ENCODE measurements around the gene SCLY. TPM values are rescaled to one million over a fixed set of nuclear protein-coding genes. Genes with fewer than 3 reads are reported as not detected.
A peak's percentile ranks its signal among the peaks of the same experiment; 100 is the strongest.

SCLY gene
- total and polyA plus RNA-seq, 9 donors = 7.3 to 18.0 (median 12.5) TPM

DNA sequence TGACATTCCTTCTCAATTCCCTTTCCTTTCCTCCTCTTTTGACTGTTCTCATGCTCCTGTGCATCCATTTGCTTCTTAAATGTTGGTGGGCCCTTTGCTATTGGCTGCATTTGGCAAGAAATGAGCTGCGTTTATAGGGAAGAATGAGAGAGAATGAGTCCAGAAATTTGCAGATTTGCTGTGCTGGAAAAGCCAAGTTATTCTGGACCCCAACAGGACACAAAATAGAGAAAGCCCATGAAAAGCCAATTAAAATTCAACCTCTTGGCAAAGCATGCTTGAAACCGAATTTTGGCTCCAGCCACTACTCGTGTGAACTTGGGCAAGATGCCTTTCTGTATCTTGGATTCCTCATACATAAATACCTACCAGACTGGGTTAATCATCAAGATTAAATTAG, 1.3 kb upstream of the SCLY start:
- intact Hi-C loops (cut with DNase I) = no loop called here
- Histone ChIP-seq H3K4me1 (ENCODE audit: insufficient read depth) (no peaks in the 10 kb centered on the region), H3K36me3 (no peaks in the 10 kb centered on the region), H3K27ac (no peak overlapping the region), H3K27me3 (no peaks in the 10 kb centered on the region), H3K9me3 (no peaks in the 10 kb centered on the region), H3K4me3 (no peak overlapping the region)
- TF ChIP-seq, protein P1, sequence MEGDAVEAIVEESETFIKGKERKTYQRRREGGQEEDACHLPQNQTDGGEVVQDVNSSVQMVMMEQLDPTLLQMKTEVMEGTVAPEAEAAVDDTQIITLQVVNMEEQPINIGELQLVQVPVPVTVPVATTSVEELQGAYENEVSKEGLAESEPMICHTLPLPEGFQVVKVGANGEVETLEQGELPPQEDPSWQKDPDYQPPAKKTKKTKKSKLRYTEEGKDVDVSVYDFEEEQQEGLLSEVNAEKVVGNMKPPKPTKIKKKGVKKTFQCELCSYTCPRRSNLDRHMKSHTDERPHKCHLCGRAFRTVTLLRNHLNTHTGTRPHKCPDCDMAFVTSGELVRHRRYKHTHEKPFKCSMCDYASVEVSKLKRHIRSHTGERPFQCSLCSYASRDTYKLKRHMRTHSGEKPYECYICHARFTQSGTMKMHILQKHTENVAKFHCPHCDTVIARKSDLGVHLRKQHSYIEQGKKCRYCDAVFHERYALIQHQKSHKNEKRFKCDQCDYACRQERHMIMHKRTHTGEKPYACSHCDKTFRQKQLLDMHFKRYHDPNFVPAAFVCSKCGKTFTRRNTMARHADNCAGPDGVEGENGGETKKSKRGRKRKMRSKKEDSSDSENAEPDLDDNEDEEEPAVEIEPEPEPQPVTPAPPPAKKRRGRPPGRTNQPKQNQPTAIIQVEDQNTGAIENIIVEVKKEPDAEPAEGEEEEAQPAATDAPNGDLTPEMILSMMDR (IDR thresholded peaks at IDR 0.05) = no peak
- TF ChIP-seq POLR2A (IDR thresholded peaks at IDR 0.05) (no peak), EP300 (IDR thresholded peaks at IDR 0.05) (no peak)
- 80 to 85% (median 85%) methylated on average over 3 of the region's 3 CpGs for WGBS, 3 donors
- DNase-seq = no peak

DNA sequence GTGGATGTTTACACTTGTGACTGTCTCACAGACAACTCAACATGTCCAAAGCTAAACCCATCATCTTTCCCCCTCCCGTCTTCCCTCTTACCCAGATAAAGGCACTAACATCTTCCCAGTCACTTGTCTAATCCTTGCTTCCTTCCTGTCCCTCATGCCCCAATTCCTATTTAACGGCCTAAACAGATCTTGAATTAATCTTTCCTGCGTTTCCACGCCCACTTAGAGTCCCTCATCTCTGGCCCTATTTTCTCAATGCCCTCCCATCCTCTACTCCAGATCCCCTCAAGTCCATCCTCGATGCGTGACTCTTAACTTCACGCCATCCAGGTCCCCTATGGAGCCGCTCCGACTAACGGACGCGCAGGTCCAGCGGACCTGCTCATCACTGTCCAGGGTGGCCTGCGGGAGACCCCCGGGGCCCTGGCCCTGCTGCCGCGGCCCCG, 682 bp upstream of the SCLY start:
- Histone ChIP-seq H3K27me3 (no peaks in the 10 kb centered on the region), H3K27ac (peak overlapping the region; percentile 61 to 73), H3K4me1 (ENCODE audit: insufficient read depth) (no peaks in the 10 kb centered on the region), H3K9me3 (no peaks in the 10 kb centered on the region), H3K4me3 (peak overlapping the region; percentile 94), H3K36me3 (no peaks in the 10 kb centered on the region)
- no peak for DNase-seq
- TF ChIP-seq, protein P1 (IDR thresholded peaks at IDR 0.05) = peak in 1 of 3 donors; percentile 17
- TF ChIP-seq POLR2A (IDR thresholded peaks at IDR 0.05) (no peak), EP300 (IDR thresholded peaks at IDR 0.05) (no peak)
- WGBS, 3 donors = 1 to 2% (median 2%) methylated on average over 16 to 18 of the region's 18 CpGs
- intact Hi-C loops (cut with DNase I) = loop anchor here in 1 of 4 donors (5.0 kb wide), 1 partner anchor 93 kb away; the partner anchor contains the start of gene UBE2F

DNA sequence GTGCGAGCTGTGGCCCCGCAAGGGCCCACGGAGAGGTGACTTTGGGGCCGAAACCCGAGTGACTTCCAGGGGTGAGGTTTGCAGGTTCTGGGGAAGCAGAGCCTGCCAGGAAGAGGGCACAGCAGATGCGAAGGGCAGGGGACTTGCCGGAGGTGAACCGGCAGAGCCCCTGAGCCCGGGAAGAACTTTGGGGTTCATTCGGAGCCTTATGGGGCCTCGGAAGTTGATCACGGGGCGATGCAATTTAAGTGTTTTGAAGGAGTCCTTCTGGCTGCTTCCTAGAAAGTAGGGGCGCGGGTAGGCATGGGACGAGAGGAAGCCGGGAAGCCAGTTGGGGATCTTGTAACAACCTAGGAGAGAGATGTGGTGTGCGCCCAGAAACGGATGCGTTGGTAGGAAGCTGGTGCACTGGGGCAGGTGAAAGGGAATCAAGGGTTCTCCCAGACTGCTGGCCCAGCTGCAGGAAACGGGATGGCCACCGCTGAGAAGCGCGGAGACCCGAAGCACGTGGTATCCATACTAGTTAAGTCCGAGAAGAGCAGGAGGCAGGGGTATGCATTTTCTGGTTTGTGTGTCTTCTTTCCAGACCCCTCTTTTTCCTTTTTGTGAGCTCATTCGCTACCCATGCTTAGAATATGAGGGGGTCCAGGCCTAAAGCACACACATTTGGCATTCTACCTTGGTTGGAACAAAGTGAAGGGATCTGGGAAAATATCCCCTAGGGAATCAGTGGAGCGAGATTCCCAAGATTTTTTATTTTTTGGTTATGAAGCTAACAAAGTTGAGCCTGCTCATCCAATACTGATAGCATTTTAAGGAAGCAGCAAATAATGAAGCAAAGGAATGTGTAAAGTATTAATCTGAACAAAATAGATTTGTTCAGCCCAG, 758 bp downstream of the SCLY start:
- TF ChIP-seq EP300 (IDR thresholded peaks at IDR 0.05) = no peak
- TF ChIP-seq, protein P1 (IDR thresholded peaks at IDR 0.05) = no peak
- no peak for TF ChIP-seq POLR2A (IDR thresholded peaks at IDR 0.05)
- H3K9me3 ChIP-seq = no peaks in the 10 kb centered on the region
- H3K4me1 ChIP-seq (ENCODE audit: insufficient read depth) = no peaks in the 10 kb centered on the region
- H3K4me3 ChIP-seq = peak overlapping the region; percentile 88
- H3K27me3 ChIP-seq = no peaks in the 10 kb centered on the region
- peak in 4 of 5 donors; percentile 29 to 43 (median 38) for DNase-seq
- H3K36me3 ChIP-seq = no peaks in the 10 kb centered on the region
- intact Hi-C loops (cut with DNase I) = loop anchor here in 1 of 4 donors (5.0 kb wide), 1 partner anchor 94 kb away; the partner anchor contains the start of gene UBE2F
- WGBS, 3 donors = 1 to 2% (median 1%) methylated on average over 29 of the region's 29 CpGs
- H3K27ac ChIP-seq = peak overlapping the region in 1 of 2 donors; percentile 71

DNA sequence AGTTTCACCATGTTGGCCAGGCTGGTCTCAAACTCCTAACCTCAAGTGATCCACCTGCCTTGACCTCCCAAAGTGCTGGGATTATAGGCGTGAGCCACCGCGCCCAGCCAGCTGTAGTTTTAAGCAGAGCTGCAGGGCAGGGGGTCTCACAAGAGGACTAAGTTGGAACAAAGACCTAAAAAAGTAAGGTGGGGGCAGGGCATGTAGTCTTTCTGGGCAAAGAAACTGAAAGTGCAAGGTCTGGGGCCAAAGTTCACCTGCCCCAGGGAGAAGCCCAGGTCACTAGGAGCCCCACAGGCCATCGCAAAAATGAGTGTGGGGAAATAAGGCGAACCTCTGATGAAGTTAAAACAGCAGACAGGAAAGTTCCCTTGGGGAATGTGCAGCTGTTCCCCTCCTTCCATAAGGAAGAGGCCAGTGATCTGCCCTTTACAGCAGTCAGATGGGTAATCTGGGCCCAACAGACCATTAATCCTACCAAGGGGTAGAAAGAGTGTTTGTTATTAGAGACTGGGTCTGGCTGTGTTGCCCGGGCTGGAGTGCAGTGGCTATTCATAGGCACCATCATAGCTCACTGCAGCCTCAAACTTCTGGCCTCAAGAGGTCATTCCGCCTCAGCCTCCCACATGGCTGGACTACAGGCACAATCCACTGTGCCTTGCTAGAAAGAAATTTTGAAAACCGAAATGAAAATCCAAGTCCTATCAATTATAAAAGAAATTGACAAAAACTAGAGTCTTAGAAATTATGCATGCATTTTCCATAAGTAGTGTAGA, 2.8 kb downstream of the SCLY start:
- Histone ChIP-seq H3K4me3 (no peak overlapping the region), H3K27ac (no peak overlapping the region), H3K4me1 (ENCODE audit: insufficient read depth) (no peaks in the 10 kb centered on the region), H3K36me3 (no peaks in the 10 kb centered on the region), H3K27me3 (no peaks in the 10 kb centered on the region), H3K9me3 (no peaks in the 10 kb centered on the region)
- 91 to 94% (median 93%) methylated on average over 8 of the region's 8 CpGs for WGBS, 3 donors
- no peak for DNase-seq
- intact Hi-C loops (cut with DNase I) = loop anchor here in 1 of 4 donors (5.0 kb wide), 1 partner anchor 96 kb away; the partner anchor contains the start of gene UBE2F
- TF ChIP-seq POLR2A (IDR thresholded peaks at IDR 0.05) (no peak), EP300 (IDR thresholded peaks at IDR 0.05) (no peak)
- TF ChIP-seq, protein P1 (IDR thresholded peaks at IDR 0.05) = no peak
